GM12878 (cell line): ENCODE measurements around the gene CSMD2. TPM values are rescaled to one million over a fixed set of nuclear protein-coding genes. Genes with fewer than 3 reads are reported as not detected.

Experiments used
- ATAC-seq: fragments of 200-7000 bp; cut with Tn5 transposase; 3 replicates; pipeline ENCODE4 v1.9.1; 2020; ENCODE audit warnings: mild to moderate bottlenecking, moderate library complexity
- BruUV-seq: library from RNA; stranded (reverse); fragments of 400-500 nt; replicated peaks from 2 replicates; lab custom pipeline; 2021; lab: Mats Ljungman, UMichigan
- CTCF ChIA-PET: fragments of 300-600 bp; sonication (Branson Sonifier 250); formaldehyde crosslinking; extraction: SDS; loops from one replicate; lab custom pipeline; 2021; ENCODE audit warnings: inconsistent platforms; lab: Yijun Ruan, JAX
- POLR2A ChIA-PET: fragments of 350-600 bp; formaldehyde crosslinking; extraction: SDS; loops from one replicate; lab custom pipeline; 2021; ENCODE audit warnings: inconsistent platforms; lab: Charles Lee
- RAD21 ChIA-PET: fragments of 300-600 bp; sonication (Branson Sonifier 250); formaldehyde crosslinking; loops from one replicate; lab custom pipeline; 2023; ENCODE audit warnings: antibody characterized with exemption; ENCODE audit not compliant: unreplicated experiment; lab: Charles Lee
- SMC1A ChIA-PET: fragments of 300-600 bp; sonication (Branson Sonifier 250); formaldehyde crosslinking; loops from one replicate; lab custom pipeline; 2023; ENCODE audit not compliant: unreplicated experiment, uncharacterized antibody; lab: Charles Lee
- DNase-seq: peaks from one replicate; pipeline ENCODE4 v3.0.0-alpha.2; 2011; ENCODE audit warnings: low read depth, low spot score
- FAIRE-seq: peaks from 3 replicates; lab custom pipeline; 2011; peaks lifted over from hg19 to GRCh38; lab: Jason Lieb, UNC
- H2AFZ ChIP-seq: 2 replicates; pipeline ENCODE4 v1.6.0; 2011; ENCODE audit warnings: low read depth, low read length, control low read depth; ENCODE audit not compliant: control insufficient read depth
- H3K27ac ChIP-seq: 2 replicates; pipeline ENCODE4 v1.5.1; 2011; ENCODE audit warnings: control low read depth; ENCODE audit not compliant: control insufficient read depth, insufficient read depth
- H3K27me3 ChIP-seq, 2 experiments: replicated peaks in 1 of 2; 2 replicates each; pipeline versions ENCODE4 v1.6.0 to v1.6.1; 2011; ENCODE audit warnings: low read length in 1 of 2; ENCODE audit not compliant: control insufficient read depth in 2 of 2, insufficient read depth in 2 of 2
- H3K36me3 ChIP-seq, 2 experiments: 2 replicates each; pipeline ENCODE4 v1.5.1; 2011; ENCODE audit warnings: low read length in 1 of 2; ENCODE audit not compliant: control insufficient read depth in 2 of 2, insufficient read depth in 2 of 2
- H3K4me1 ChIP-seq: 2 replicates; pipeline ENCODE4 v1.6.1; 2011; ENCODE audit warnings: mild to moderate bottlenecking, low read length, moderate library complexity, mixed read lengths; ENCODE audit not compliant: control insufficient read depth, insufficient read depth
- H3K4me2 ChIP-seq: 2 replicates; pipeline ENCODE4 v1.6.0; 2011; ENCODE audit warnings: control low read depth; ENCODE audit not compliant: control insufficient read depth, insufficient read depth
- H3K4me3 ChIP-seq: fragments of 200-600 bp; sonication (generic); 2 replicates; pipeline ENCODE4 v1.5.1; 2016
- H3K79me2 ChIP-seq: 2 replicates; pipeline ENCODE4 v1.6.0; 2011; ENCODE audit warnings: low read length; ENCODE audit not compliant: control insufficient read depth, insufficient read depth
- H3K9ac ChIP-seq: 2 replicates; pipeline ENCODE4 v1.8.0; 2011; ENCODE audit warnings: low read length, control low read depth, mixed read lengths; ENCODE audit not compliant: control insufficient read depth, insufficient read depth
- H3K9me3 ChIP-seq: replicated peaks from 3 replicates; pipeline ENCODE4 v1.5.1; 2011; ENCODE audit warnings: mild to moderate bottlenecking, low read length; ENCODE audit not compliant: control insufficient read depth, insufficient read depth
- H4K20me1 ChIP-seq: 2 replicates; pipeline ENCODE4 v1.6.0; 2011; ENCODE audit not compliant: control insufficient read depth, insufficient read depth
- BCLAF1 ChIP-seq: fragments of 450-650 bp; IDR thresholded peaks from 2 replicates; pipeline ENCODE4 v1.6.1; 2017; ENCODE audit warnings: antibody characterized with exemption, mild to moderate bottlenecking, moderate library complexity
- BRCA1 ChIP-seq: IDR thresholded peaks from 2 replicates; pipeline ENCODE4 v1.6.1; 2011; ENCODE audit warnings: low read depth, low read length, improper control_type of control experiment
- CBFB ChIP-seq: IDR thresholded peaks from 2 replicates; pipeline ENCODE4 v1.6.1; 2016; ENCODE audit warnings: antibody characterized with exemption, low read depth
- CHD2 ChIP-seq: IDR thresholded peaks from 2 replicates; pipeline ENCODE4 v1.6.1; 2011; ENCODE audit warnings: low read depth, low read length, improper control_type of control experiment, borderline replicate concordance
- IRF3 ChIP-seq: fragments of 450-650 bp; IDR thresholded peaks from 2 replicates; pipeline ENCODE4 v1.6.1; 2014; ENCODE audit warnings: mild to moderate bottlenecking
- MEF2A ChIP-seq: IDR thresholded peaks from 2 replicates; pipeline ENCODE4 v1.6.1; 2011; ENCODE audit warnings: low read depth, mild to moderate bottlenecking, low read length, moderate library complexity; ENCODE audit not compliant: insufficient read depth
- MYB ChIP-seq: fragments of 150-350 bp; IDR thresholded peaks from 2 replicates; pipeline ENCODE4 v1.6.1; 2014; ENCODE audit warnings: mild to moderate bottlenecking, low read depth, low read length, borderline replicate concordance
- NR2F1 ChIP-seq: fragments of 450-650 bp; conservative IDR thresholded peaks from 2 replicates; pipeline ENCODE4 v1.6.1; 2017; ENCODE audit warnings: mild to moderate bottlenecking
- POLR2AphosphoS2 ChIP-seq: IDR thresholded peaks from 2 replicates; pipeline ENCODE4 v1.6.1; 2011; ENCODE audit warnings: low read depth, mild to moderate bottlenecking, low read length, improper control_type of control experiment, moderate library complexity
- PRDM15 ChIP-seq: fragments of 450-650 bp; formaldehyde crosslinking; IDR thresholded peaks from 2 replicates; pipeline ENCODE4 v1.4.0; 2020; ENCODE audit warnings: mild to moderate bottlenecking, moderate library complexity
- RAD51 ChIP-seq: fragments of 450-650 bp; IDR thresholded peaks from 2 replicates; pipeline ENCODE4 v1.6.1; 2016; ENCODE audit warnings: moderate library complexity, mild to moderate bottlenecking, inconsistent platforms
- SMAD5 ChIP-seq: IDR thresholded peaks from 2 replicates; pipeline ENCODE4 v1.6.1; 2016; ENCODE audit warnings: antibody characterized with exemption, low read depth
- SREBF2 ChIP-seq: IDR thresholded peaks from 2 replicates; pipeline ENCODE4 v1.6.1; 2012; ENCODE audit warnings: mild to moderate bottlenecking, low read length
- YY1 ChIP-seq: IDR thresholded peaks from 2 replicates; pipeline ENCODE4 v1.6.1; 2011; ENCODE audit warnings: low read depth, mild to moderate bottlenecking, low read length
- ZBTB4 ChIP-seq: fragments of 450-650 bp; formaldehyde crosslinking; IDR thresholded peaks from 2 replicates; pipeline ENCODE4 v1.4.0; 2022; ENCODE audit warnings: mild to moderate bottlenecking, moderate library complexity
- ZNF274 ChIP-seq: IDR thresholded peaks from one replicate; pipeline ENCODE4 v1.8.0; 2011; ENCODE audit not compliant: insufficient read length, insufficient read depth
- WGBS: methylation state at CpG from one replicate; pipeline ENCODE4 v1.1.6; 2016; ENCODE audit warnings: low lambda C conversion rate; ENCODE audit not compliant: insufficient replicate concordance, insufficient coverage; ENCODE audit errors: missing lambda C conversion rate; 5-methylcytosine and 5-hydroxymethylcytosine counted together
- in situ Hi-C: fragments of 300-500 bp; cut with MboI; formaldehyde crosslinking; loops from 9 replicates; pipeline ENCODE4 v1.14.3; 2018; ENCODE audit warnings: mixed read lengths
- intact Hi-C: fragments of 100-400 bp; cut with micrococcal nuclease; formaldehyde crosslinking; loops from one replicate; pipeline ENCODE4 v1.14.2; 2022; ENCODE audit not compliant: unreplicated experiment
- polyA plus RNA-seq, 11 experiments: library from polyadenylated mRNA; depleted of rRNA in 4 of 11; unstranded in 6 of 11; stranded (reverse) in 5 of 11; fragments of >200 nt; fragmentation: Nextera tagmentation in 4 of 11; fragmentation: Illumina TruSeq in 1 of 11; extraction: Ambion mirVana in 4 of 11; extraction: Trizol in 1 of 11; gene quantifications; 1 replicate in 1 of 11; 2 replicates in 10 of 11; pipeline versions ENCODE4 v1.2.1 to v1.2.3, GENCODE V29; 2011 to 2016; ENCODE audit warnings: inconsistent platforms in 2 of 11, missing spikeins in 2 of 11, low read depth in 1 of 11
- total RNA-seq, 4 experiments: library from RNA; depleted of rRNA in 3 of 4; stranded (reverse); fragments of >200 nt in 3 of 4; fragmentation: Illumina TruSeq in 1 of 4; extraction: Trizol in 1 of 4; gene quantifications; 2 replicates each; pipeline versions ENCODE4 v1.2.1 to v1.2.3, GENCODE V29; 2013 to 2021

Gene CSMD2
- total and polyA plus RNA-seq, 10 of the 15 experiments (the other 5 are each of a cell fraction or from before 2014, with no cell fraction given) = under 0.01 TPM; not detected in 9

GRCh38 chr1:34083974-34084373 is 81.1 kb downstream of the CSMD2 start:
- CTCF ChIA-PET = no interaction called here
- 0% methylated on average over 2 of the region's 2 CpGs for WGBS
- TF ChIP-seq RAD51 (no peak), YY1 (no peak), BRCA1 (no peak), NR2F1 (no peak), ZNF274 (no peak), IRF3 (no peak), PRDM15 (no peak), SMAD5 (no peak), CHD2 (no peak), BCLAF1 (no peak), MYB (no peak), MEF2A (no peak), ZBTB4 (CRISPR knock-in tag) (no peak), POLR2AphosphoS2 (no peak), SREBF2 (no peak), CBFB (no peak)

More at GRCh38 chr1:34083974-34084373, 81.1 kb downstream of the CSMD2 start:
- Histone ChIP-seq H3K27ac (no peak overlapping the region), H3K36me3 (no peaks in the 10 kb centered on the region), H2AFZ (no peak overlapping the region), H3K4me2 (no peak overlapping the region), H3K4me3 (no peak overlapping the region), H3K9me3 (no peaks in the 10 kb centered on the region), H3K79me2 (no peaks in the 10 kb centered on the region), H3K4me1 (no peaks in the 10 kb centered on the region), H3K27me3 (no peaks in the 10 kb centered on the region), H4K20me1 (no peaks in the 10 kb centered on the region), H3K9ac (no peak overlapping the region)
- FAIRE-seq (no peak), DNase-seq (no peak), ATAC-seq (no peak)
- POLR2A ChIA-PET = no interaction called here
- SMC1A ChIA-PET = no interaction called here
- no TSS peak for BruUV-seq
- intact Hi-C loops (no loop called here), in situ Hi-C loops (no loop called here)
- RAD21 ChIA-PET = no interaction called here
